Stimulated activated effector memory CD8-positive, alpha-beta T cell treated with anti-CD3 and anti-CD28 coated beads, Interleukin-12 subunit alpha, Interleukin-12 subunit beta, amount 100 ng/mL, for 72 hours (primary cell): Measurements from ENCODE around the gene TNIK.
"Not testable (repeated sequence)": the region's sequence is repeated elsewhere in the genome, so short reads cannot be mapped to it uniquely, and the experiment has no call there.

ENCODE experiments used
- ATAC-seq: fragments of 150-1000 bp; cut with Tn5 transposase; 2 replicates; pipeline ENCODE4 v1.10.0; 2021
- DNase-seq, 2 donors: peaks; one replicate each; pipeline ENCODE4 v3.0.0; 2021 to 2022; ENCODE audit warnings: low spot score in 2 of 2
- H3K27ac Mint-ChIP-seq: one replicate; pipeline ENCODE4 v1.8.0; 2022; ENCODE audit warnings: mild to moderate bottlenecking, mixed read lengths
- H3K36me3 Mint-ChIP-seq: one replicate; pipeline ENCODE4 v1.8.0; 2022; ENCODE audit warnings: mild to moderate bottlenecking, mixed read lengths
- H3K4me1 Mint-ChIP-seq: one replicate; pipeline ENCODE4 v1.8.0; 2022; ENCODE audit warnings: mixed read lengths
- H3K4me3 Mint-ChIP-seq: one replicate; pipeline ENCODE4 v1.8.0; 2022; ENCODE audit warnings: mild to moderate bottlenecking, mixed read lengths
- H3K9me3 Mint-ChIP-seq: one replicate; pipeline ENCODE4 v1.8.0; 2022; ENCODE audit warnings: mixed read lengths

Gene TNIK

GRCh38 chr3:171458071-171458863 is 1.9 kb downstream of the TNIK start:
- Mint-ChIP-seq H3K27ac (peak overlapping the region; percentile 81), H3K4me3 (peak overlapping the region; percentile 88), H3K9me3 (no peaks in the 10 kb centered on the region), H3K4me1 (peaks cover 52% of the 10 kb centered on the region), H3K36me3 (peaks cover 11% of the 10 kb centered on the region)
- ATAC-seq (no peak), DNase-seq (peak; percentile 16 to 63)

GRCh38 chr3:171457607-171458061 is 2.6 kb downstream of the TNIK start:
- H3K4me3 Mint-ChIP-seq: peak overlapping the region; percentile 88
- H3K9me3 Mint-ChIP-seq: no peaks in the 10 kb centered on the region
- H3K27ac Mint-ChIP-seq: peak overlapping the region; percentile 81
- peaks cover 52% of the 10 kb centered on the region for H3K4me1 Mint-ChIP-seq
- ATAC-seq (no peak), DNase-seq (peak in 1 of 2 donors; percentile 57)
- H3K36me3 Mint-ChIP-seq: peaks cover 11% of the 10 kb centered on the region

GRCh38 chr3:171456765-171457606 is 3.2 kb downstream of the TNIK start:
- H3K27ac Mint-ChIP-seq: peak overlapping the region; percentile 81
- no peak for ATAC-seq
- peaks cover 11% of the 10 kb centered on the region for H3K36me3 Mint-ChIP-seq
- H3K4me3 Mint-ChIP-seq: peak overlapping the region; percentile 88
- no peak for DNase-seq
- peaks cover 47% of the 10 kb centered on the region for H3K4me1 Mint-ChIP-seq
- no peaks in the 10 kb centered on the region for H3K9me3 Mint-ChIP-seq

- Mint-ChIP-seq H3K27ac (peak overlapping the region; percentile 27), H3K36me3 (peaks cover 11% of the 10 kb centered on the region), H3K9me3 (no peaks in the 10 kb centered on the region), H3K4me3 (peak overlapping the region; percentile 88), H3K4me1 (peaks cover 38% of the 10 kb centered on the region)
- ATAC-seq: peak; percentile 51
- no peak for DNase-seq
Measured at GRCh38 chr3:171455603-171456550, 4.3 kb downstream of the TNIK start.

GRCh38 chr3:171454041-171454440 is 6.2 kb downstream of the TNIK start:
- peaks cover 35% of the 10 kb centered on the region for H3K4me1 Mint-ChIP-seq
- H3K9me3 Mint-ChIP-seq: no peaks in the 10 kb centered on the region
- DNase-seq (no peak), ATAC-seq (no peak)
- no peak overlapping the region for H3K27ac Mint-ChIP-seq
- H3K4me3 Mint-ChIP-seq: no peak overlapping the region
- H3K36me3 Mint-ChIP-seq: no peaks in the 10 kb centered on the region

- DNase-seq: no peak
- peaks cover 33% of the 10 kb centered on the region for H3K4me1 Mint-ChIP-seq
- H3K36me3 Mint-ChIP-seq: no peaks in the 10 kb centered on the region
Measured at GRCh38 chr3:171453180-171453886, 6.9 kb downstream of the TNIK start.

GRCh38 chr3:171452328-171452727 is 7.9 kb downstream of the TNIK start:
- Mint-ChIP-seq H3K9me3 (no peaks in the 10 kb centered on the region), H3K36me3 (no peaks in the 10 kb centered on the region), H3K4me3 (no peak overlapping the region), H3K27ac (no peak overlapping the region), H3K4me1 (peaks cover 30% of the 10 kb centered on the region)
- ATAC-seq: no peak
- no peak for DNase-seq

More at GRCh38 chr3:171453180-171453886, 6.9 kb downstream of the TNIK start:
- no peak overlapping the region for H3K4me3 Mint-ChIP-seq
- H3K27ac Mint-ChIP-seq: no peak overlapping the region
- ATAC-seq: no peak
- H3K9me3 Mint-ChIP-seq: no peaks in the 10 kb centered on the region

- no peak for DNase-seq
- ATAC-seq: no peak
- no peaks in the 10 kb centered on the region for H3K9me3 Mint-ChIP-seq
- no peak overlapping the region for H3K27ac Mint-ChIP-seq
- H3K4me3 Mint-ChIP-seq: no peak overlapping the region
- H3K36me3 Mint-ChIP-seq: no peaks in the 10 kb centered on the region
- H3K4me1 Mint-ChIP-seq: peaks cover 28% of the 10 kb centered on the region
Measured at GRCh38 chr3:171451915-171452314, 8.3 kb downstream of the TNIK start.

- ATAC-seq, H3K4me3 Mint-ChIP-seq, DNase-seq, H3K27ac Mint-ChIP-seq, H3K36me3 Mint-ChIP-seq, H3K9me3 Mint-ChIP-seq: not testable (repeated sequence)
- H3K4me1 Mint-ChIP-seq: peaks cover 27% of the 10 kb centered on the region
Measured at GRCh38 chr3:171447579-171447891, 12.7 kb downstream of the TNIK start.

- H3K36me3 Mint-ChIP-seq: no peaks in the 10 kb centered on the region
- no peaks in the 10 kb centered on the region for H3K9me3 Mint-ChIP-seq
- DNase-seq (no peak), ATAC-seq (no peak)
- no peak overlapping the region for H3K4me3 Mint-ChIP-seq
- H3K27ac Mint-ChIP-seq: no peak overlapping the region
- peaks cover 28% of the 10 kb centered on the region for H3K4me1 Mint-ChIP-seq
Measured at GRCh38 chr3:171446801-171447578, 13.2 kb downstream of the TNIK start.

- Mint-ChIP-seq H3K36me3 (no peaks in the 10 kb centered on the region), H3K27ac (no peak overlapping the region), H3K4me3 (no peak overlapping the region), H3K4me1 (peaks cover 30% of the 10 kb centered on the region), H3K9me3 (no peaks in the 10 kb centered on the region)
- ATAC-seq (no peak), DNase-seq (no peak)
Measured at GRCh38 chr3:171446301-171446700, 13.9 kb downstream of the TNIK start.

GRCh38 chr3:171445620-171446204 is 14.5 kb downstream of the TNIK start:
- Mint-ChIP-seq H3K9me3 (no peaks in the 10 kb centered on the region), H3K36me3 (no peaks in the 10 kb centered on the region), H3K4me1 (peaks cover 36% of the 10 kb centered on the region), H3K4me3 (no peak overlapping the region), H3K27ac (no peak overlapping the region)
- ATAC-seq (no peak), DNase-seq (no peak)

- no peak for ATAC-seq
Measured at GRCh38 chr3:171444001-171444690, 16.1 kb downstream of the TNIK start.

More at GRCh38 chr3:171444001-171444690, 16.1 kb downstream of the TNIK start:
- no peak overlapping the region for H3K27ac Mint-ChIP-seq
- peaks cover 47% of the 10 kb centered on the region for H3K4me1 Mint-ChIP-seq
- no peak overlapping the region for H3K4me3 Mint-ChIP-seq
- H3K36me3 Mint-ChIP-seq: no peaks in the 10 kb centered on the region
- DNase-seq: no peak
- H3K9me3 Mint-ChIP-seq: no peaks in the 10 kb centered on the region
